HEK293 (cell line): Measurements from ENCODE around the gene CLDN3.

Experiments used
- CTCF ChIP-seq: fragments of 450-650 bp; formaldehyde crosslinking; IDR thresholded peaks from 2 replicates; pipeline ENCODE4 v1.5.1; 2016; ENCODE audit warnings: missing biosample characterization, missing genetic modification characterization
- EGR2 ChIP-seq: fragments of 450-650 bp; formaldehyde crosslinking; IDR thresholded peaks from 2 replicates; pipeline ENCODE4 v1.5.1; 2016; ENCODE audit warnings: low read depth, missing biosample characterization, missing genetic modification characterization
- GLI4 ChIP-seq: fragments of 450-650 bp; formaldehyde crosslinking; IDR thresholded peaks from 2 replicates; pipeline ENCODE4 v1.5.1; 2016; ENCODE audit warnings: missing biosample characterization, missing genetic modification characterization
- HOXA7 ChIP-seq: sonication (generic); formaldehyde crosslinking; IDR thresholded peaks from 2 replicates; pipeline ENCODE4 v1.8.1; 2022; ENCODE audit warnings: missing genetic modification reagents, borderline replicate concordance
- INSM2 ChIP-seq: fragments of 450-650 bp; formaldehyde crosslinking; IDR thresholded peaks from 2 replicates; pipeline ENCODE4 v1.5.1; 2016; ENCODE audit warnings: missing biosample characterization, missing genetic modification characterization
- PBX3 ChIP-seq: sonication (generic); formaldehyde crosslinking; IDR thresholded peaks from 2 replicates; pipeline ENCODE4 v1.8.1; 2022; ENCODE audit warnings: mild to moderate bottlenecking, moderate library complexity, missing genetic modification reagents
- ZBTB11 ChIP-seq: fragments of 450-650 bp; formaldehyde crosslinking; conservative IDR thresholded peaks from 2 replicates; pipeline ENCODE4 v1.5.1; 2016; ENCODE audit warnings: low read depth, missing biosample characterization, missing genetic modification characterization
- ZBTB26 ChIP-seq: fragments of 450-650 bp; formaldehyde crosslinking; optimal IDR thresholded peaks from 2 replicates; pipeline ENCODE3; 2016; ENCODE audit warnings: missing biosample characterization, mild to moderate bottlenecking, missing genetic modification characterization
- ZBTB6 ChIP-seq: fragments of 450-650 bp; formaldehyde crosslinking; IDR thresholded peaks from 2 replicates; pipeline ENCODE4 v1.5.1; 2017; ENCODE audit warnings: missing biosample characterization, missing genetic modification characterization
- ZFP3 ChIP-seq: fragments of 450-650 bp; formaldehyde crosslinking; IDR thresholded peaks from 2 replicates; pipeline ENCODE4 v1.5.1; 2016; ENCODE audit warnings: low read depth, missing biosample characterization, missing genetic modification characterization
- ZNF221 ChIP-seq: fragments of 450-650 bp; formaldehyde crosslinking; IDR thresholded peaks from 2 replicates; pipeline ENCODE4 v1.5.1; 2017; ENCODE audit warnings: missing biosample characterization, missing genetic modification characterization, borderline replicate concordance
- ZNF248 ChIP-seq: fragments of 450-650 bp; formaldehyde crosslinking; IDR thresholded peaks from 2 replicates; pipeline ENCODE4 v1.5.1; 2017; ENCODE audit warnings: missing biosample characterization, missing genetic modification characterization
- ZNF266 ChIP-seq: fragments of 450-650 bp; formaldehyde crosslinking; IDR thresholded peaks from 2 replicates; pipeline ENCODE4 v1.5.1; 2016; ENCODE audit warnings: missing biosample characterization, missing genetic modification characterization, low read depth
- ZNF274 ChIP-seq, 2 experiments: fragments of 200-500 bp in 1 of 2; fragments of 450-650 bp in 1 of 2; sonication (Bioruptor generic) in 1 of 2; formaldehyde crosslinking in 1 of 2; IDR thresholded peaks; 2 replicates each; pipeline versions ENCODE4 v1.5.1 to v1.6.1; 2014 to 2016; ENCODE audit warnings: borderline replicate concordance in 1 of 2, inconsistent platforms in 1 of 2, low read length in 1 of 2, missing biosample characterization in 1 of 2, missing genetic modification characterization in 1 of 2
- ZNF280D ChIP-seq: fragments of 450-650 bp; formaldehyde crosslinking; IDR thresholded peaks from 2 replicates; pipeline ENCODE4 v1.5.1; 2016; ENCODE audit warnings: missing biosample characterization, missing genetic modification characterization
- ZNF335 ChIP-seq: fragments of 450-650 bp; formaldehyde crosslinking; conservative IDR thresholded peaks from 2 replicates; pipeline ENCODE4 v1.5.1; 2016; ENCODE audit warnings: missing biosample characterization, missing genetic modification characterization
- ZNF513 ChIP-seq: fragments of 450-650 bp; IDR thresholded peaks from 2 replicates; pipeline ENCODE4 v1.5.1; 2018; ENCODE audit warnings: missing biosample characterization, missing genetic modification characterization
- ZNF544 ChIP-seq: fragments of 450-650 bp; formaldehyde crosslinking; IDR thresholded peaks from 2 replicates; pipeline ENCODE4 v1.5.0; 2017; ENCODE audit warnings: missing biosample characterization, missing genetic modification characterization
- ZNF558 ChIP-seq: fragments of 450-650 bp; formaldehyde crosslinking; IDR thresholded peaks from 2 replicates; pipeline ENCODE4 v1.5.1; 2016; ENCODE audit warnings: missing biosample characterization, missing genetic modification characterization
- ZNF843 ChIP-seq: fragments of 450-650 bp; formaldehyde crosslinking; IDR thresholded peaks from 2 replicates; pipeline ENCODE4 v1.5.1; 2016; ENCODE audit warnings: missing biosample characterization, missing genetic modification characterization
- ZXDB ChIP-seq: fragments of 450-650 bp; formaldehyde crosslinking; IDR thresholded peaks from 2 replicates; pipeline ENCODE4 v1.5.1; 2016; ENCODE audit warnings: missing biosample characterization, missing genetic modification characterization

The CLDN3 gene

GRCh38 chr7:73770002-73770859, at the start of gene CLDN3 (continued):
- TF ChIP-seq ZBTB26 (tag by site-specific recombination) (peak; percentile 56), ZNF335 (tag by site-specific recombination) (peak; percentile 85), HOXA7 (CRISPR knock-in tag) (no peak), ZNF274 (IDR thresholded peaks at IDR 0.05; ENCODE audit: low read length) (no peak), ZNF274 (tag by site-specific recombination; IDR thresholded peaks at IDR 0.05; ENCODE audit: borderline replicate concordance) (no peak), EGR2 (peak; percentile 67), ZBTB6 (no peak), CTCF (tag by site-specific recombination) (no peak), ZNF248 (no peak), GLI4 (tag by site-specific recombination) (no peak), ZNF843 (tag by site-specific recombination) (no peak), ZNF513 (tag by site-specific recombination) (no peak), ZNF280D (tag by site-specific recombination) (no peak), ZNF266 (tag by site-specific recombination) (no peak), ZNF544 (tag by site-specific recombination) (no peak), INSM2 (tag by site-specific recombination) (no peak), ZNF221 (tag by site-specific recombination) (no peak), ZFP3 (tag by site-specific recombination) (no peak), PBX3 (CRISPR knock-in tag) (no peak), ZXDB (tag by site-specific recombination) (0 out of 2 replicates have a peak, but pooled peaks have one; percentile 48), ZNF558 (tag by site-specific recombination) (no peak), ZBTB11 (tag by site-specific recombination) (no peak)
